GM18870 (cell line): ENCODE results near the gene SRGN.
"Not testable (repeated sequence)": the region's sequence is repeated elsewhere in the genome, so short reads cannot be mapped to it uniquely, and the experiment has no call there.

ENCODE experiments used
- ATAC-seq: cut with Tn5 transposase; IDR thresholded peaks from one replicate; pipeline ENCODE4 v1.9.1; 2021; ENCODE audit warnings: moderate library complexity; ENCODE audit not compliant: unreplicated experiment

SRGN gene

GRCh38 chr10:69125554-69125953 lies 37.7 kb downstream of the SRGN start:
- no peak for ATAC-seq

- no peak for ATAC-seq
Observed at GRCh38 chr10:69130251-69130650, 42.3 kb downstream of the SRGN start.

GRCh38 chr10:69139961-69140360 lies 52.1 kb downstream of the SRGN start:
- ATAC-seq, result no peak

GRCh38 chr10:69141304-69141703 lies 53.4 kb downstream of the SRGN start:
- no peak for ATAC-seq

- ATAC-seq, result not testable (repeated sequence)
Observed at GRCh38 chr10:69142074-69142473, 54.2 kb downstream of the SRGN start.

- ATAC-seq, result no peak
Observed at GRCh38 chr10:69142983-69143382, 55.1 kb downstream of the SRGN start.

- no peak for ATAC-seq
Observed at GRCh38 chr10:69145329-69145728, 57.4 kb downstream of the SRGN start.

- no peak for ATAC-seq
Observed at GRCh38 chr10:69145864-69146263, 58.0 kb downstream of the SRGN start.

- ATAC-seq, result no peak
Observed at GRCh38 chr10:69146759-69147158, 58.9 kb downstream of the SRGN start.

- ATAC-seq, result no peak
Observed at GRCh38 chr10:69151984-69152383, 64.1 kb downstream of the SRGN start.

GRCh38 chr10:69153227-69153626 lies 65.3 kb downstream of the SRGN start:
- no peak for ATAC-seq
